Fibroblast of skin of right quadriceps (primary cell): ENCODE data around the gene NEGR1.

ENCODE experiments used
- DNase-seq: peaks from one replicate; pipeline ENCODE4 v3.0.0-alpha.2; 2013

The NEGR1 gene

GRCh38 chr1:71610476-71610875 lies 671.9 kb downstream of the NEGR1 start:
- no peak for DNase-seq

- DNase-seq: no peak
These were observed 679.1 kb downstream of the NEGR1 start for GRCh38 chr1:71603044-71603776.

GRCh38 chr1:71600023-71600422 lies 682.3 kb downstream of the NEGR1 start:
- no peak for DNase-seq

GRCh38 chr1:71599306-71599705 lies 683.0 kb downstream of the NEGR1 start:
- DNase-seq: no peak

- peak; percentile 3 for DNase-seq
These were observed 688.8 kb downstream of the NEGR1 start for GRCh38 chr1:71593523-71593922.

GRCh38 chr1:71592646-71593274 lies 689.6 kb downstream of the NEGR1 start:
- no peak for DNase-seq

GRCh38 chr1:71589005-71589404 lies 693.3 kb downstream of the NEGR1 start:
- no peak for DNase-seq

- DNase-seq: peak; percentile 40
These were observed 694.4 kb downstream of the NEGR1 start for GRCh38 chr1:71587961-71588360.

GRCh38 chr1:71586030-71586429 lies 696.3 kb downstream of the NEGR1 start:
- no peak for DNase-seq

- DNase-seq: no peak
These were observed 698.6 kb downstream of the NEGR1 start for GRCh38 chr1:71583756-71584155.

GRCh38 chr1:71582673-71583072 lies 699.7 kb downstream of the NEGR1 start:
- no peak for DNase-seq

- no peak for DNase-seq
These were observed 704.7 kb downstream of the NEGR1 start for GRCh38 chr1:71577451-71578131.

GRCh38 chr1:71572038-71572437 lies 710.3 kb downstream of the NEGR1 start:
- DNase-seq: no peak

- no peak for DNase-seq
These were observed 715.9 kb downstream of the NEGR1 start for GRCh38 chr1:71566413-71566812.

- no peak for DNase-seq
These were observed 716.5 kb downstream of the NEGR1 start for GRCh38 chr1:71565831-71566230.

- peak; percentile 15 for DNase-seq
These were observed 717.1 kb downstream of the NEGR1 start for GRCh38 chr1:71565262-71565661.

GRCh38 chr1:71562298-71562697 lies 720.0 kb downstream of the NEGR1 start:
- no peak for DNase-seq

- DNase-seq: peak; percentile 76
These were observed 720.6 kb downstream of the NEGR1 start for GRCh38 chr1:71561729-71562128.

GRCh38 chr1:71561206-71561605 lies 721.1 kb downstream of the NEGR1 start:
- no peak for DNase-seq

- DNase-seq: no peak
These were observed 722.5 kb downstream of the NEGR1 start for GRCh38 chr1:71559880-71560279.

- no peak for DNase-seq
These were observed 725.2 kb downstream of the NEGR1 start for GRCh38 chr1:71557138-71557537.

GRCh38 chr1:71548398-71548890 lies 733.9 kb downstream of the NEGR1 start:
- no peak for DNase-seq

GRCh38 chr1:71542155-71542554 lies 740.2 kb downstream of the NEGR1 start:
- DNase-seq: no peak

- no peak for DNase-seq
These were observed 748.4 kb downstream of the NEGR1 start for GRCh38 chr1:71533950-71534349.
